ENCODE results near the gene VKORC1L1.

The VKORC1L1 gene

GRCh38 chr7:65975814-65976445 is 103.1 kb downstream of the VKORC1L1 start:
- Histone ChIP-seq H3K56ac (ENCODE audit: low read length) (no peak overlapping the region), H3K79me2 (ENCODE audit: control insufficient read depth, insufficient read depth, low read length) (peaks cover 8% of the 10 kb centered on the region), H4K8ac (ENCODE audit: low read depth, low read length) (no peak overlapping the region), H3K79me1 (ENCODE audit: low read length) (peaks cover 10% of the 10 kb centered on the region), H3K4me2 (ENCODE audit: low read length) (no peak overlapping the region), H3K18ac (ENCODE audit: low read length) (no peak overlapping the region), H3K36me3 (ENCODE audit: control insufficient read depth, insufficient read depth, low read length) (peaks cover 2% of the 10 kb centered on the region), H3K27me3 (ENCODE audit: insufficient read depth, low read length, poor library complexity) (no peaks in the 10 kb centered on the region), H3K27ac (ENCODE audit: low read depth, low read length) (no peak overlapping the region), H3K4me1 (ENCODE audit: control insufficient read depth, low read depth, low read length) (no peaks in the 10 kb centered on the region), H2BK5ac (ENCODE audit: low read length) (no peak overlapping the region), H3K9ac (ENCODE audit: low read length) (no peak overlapping the region), H2AK5ac (ENCODE audit: low read length) (no peak overlapping the region), H3K4ac (ENCODE audit: low read depth, low read length) (no peak overlapping the region), H2BK120ac (ENCODE audit: low read depth, low read length) (no peak overlapping the region), H3K4me3 (ENCODE audit: low read length) (no peak overlapping the region), H3K23ac (ENCODE audit: low read length) (no peak overlapping the region), H4K5ac (ENCODE audit: low read length) (no peak overlapping the region), H2BK15ac (replicated peaks; ENCODE audit: low read depth) (no peak overlapping the region)
- no CpG with 5 or more reads among the region's 11 CpGs for WGBS (ENCODE audit: extremely low coverage, insufficient coverage, low lambda C conversion rate)
- peak; percentile 32 for DNase-seq

DNA sequence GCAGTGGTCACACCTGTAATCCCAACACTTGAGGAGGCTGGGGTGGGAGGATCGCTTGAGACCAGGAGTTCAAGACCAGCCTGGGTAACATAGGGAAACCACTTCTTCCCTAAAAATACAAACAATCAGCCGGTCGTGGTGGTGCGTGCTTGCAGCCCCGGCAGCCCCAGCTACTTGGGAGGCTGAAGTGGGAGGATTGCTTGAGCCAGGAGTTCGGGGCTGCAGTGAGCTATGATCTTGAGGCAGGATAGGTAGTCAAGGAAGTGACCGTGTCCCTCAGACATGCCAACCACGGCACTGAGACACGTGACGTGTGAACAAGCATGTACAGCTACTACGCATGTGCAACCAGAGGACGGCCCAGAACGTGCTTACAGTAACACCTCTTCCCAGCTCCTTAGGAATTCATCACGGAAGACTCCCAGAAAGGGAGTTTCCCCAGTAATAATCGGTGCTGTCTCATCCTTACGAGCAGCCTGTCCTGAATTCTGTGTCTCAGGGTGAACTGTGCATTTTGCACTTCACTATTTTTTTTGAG is 103.9 kb downstream of the VKORC1L1 start:
- H2BK120ac ChIP-seq (ENCODE audit: low read depth, low read length) = no peak overlapping the region
- no CpG with 5 or more reads among the region's 16 CpGs for WGBS (ENCODE audit: extremely low coverage, insufficient coverage, low lambda C conversion rate)

GRCh38 chr7:65978891-65979582 is 106.2 kb downstream of the VKORC1L1 start:
- no peaks in the 10 kb centered on the region for H3K36me3 ChIP-seq (ENCODE audit: control insufficient read depth, insufficient read depth, low read length)
- no CpG with 5 or more reads among the region's 18 CpGs for WGBS (ENCODE audit: extremely low coverage, insufficient coverage, low lambda C conversion rate)

More for the DNA sequence above, 103.9 kb downstream of the VKORC1L1 start:
- peaks cover 2% of the 10 kb centered on the region for H3K36me3 ChIP-seq (ENCODE audit: control insufficient read depth, insufficient read depth, low read length)
- no peak overlapping the region for H3K18ac ChIP-seq (ENCODE audit: low read length)
- H3K4me3 ChIP-seq (ENCODE audit: low read length) = no peak overlapping the region
- H3K9ac ChIP-seq (ENCODE audit: low read length) = no peak overlapping the region
- no peak overlapping the region for H4K5ac ChIP-seq (ENCODE audit: low read length)
- peaks cover 10% of the 10 kb centered on the region for H3K79me1 ChIP-seq (ENCODE audit: low read length)
- H2AK5ac ChIP-seq (ENCODE audit: low read length) = no peak overlapping the region
- H3K79me2 ChIP-seq (ENCODE audit: control insufficient read depth, insufficient read depth, low read length) = peaks cover 10% of the 10 kb centered on the region
- H3K4me2 ChIP-seq (ENCODE audit: low read length) = no peak overlapping the region
- no peak overlapping the region for H3K23ac ChIP-seq (ENCODE audit: low read length)
- H3K4me1 ChIP-seq (ENCODE audit: control insufficient read depth, low read depth, low read length) = no peaks in the 10 kb centered on the region
- no peak overlapping the region for H4K8ac ChIP-seq (ENCODE audit: low read depth, low read length)
- H3K4ac ChIP-seq (ENCODE audit: low read depth, low read length) = no peak overlapping the region
- H3K56ac ChIP-seq (ENCODE audit: low read length) = no peak overlapping the region
- no peaks in the 10 kb centered on the region for H3K27me3 ChIP-seq (ENCODE audit: insufficient read depth, low read length, poor library complexity)
- no peak for DNase-seq
- H3K27ac ChIP-seq (ENCODE audit: low read depth, low read length) = no peak overlapping the region
- H2BK15ac ChIP-seq (replicated peaks; ENCODE audit: low read depth) = no peak overlapping the region
- H2BK5ac ChIP-seq (ENCODE audit: low read length) = no peak overlapping the region

DNA sequence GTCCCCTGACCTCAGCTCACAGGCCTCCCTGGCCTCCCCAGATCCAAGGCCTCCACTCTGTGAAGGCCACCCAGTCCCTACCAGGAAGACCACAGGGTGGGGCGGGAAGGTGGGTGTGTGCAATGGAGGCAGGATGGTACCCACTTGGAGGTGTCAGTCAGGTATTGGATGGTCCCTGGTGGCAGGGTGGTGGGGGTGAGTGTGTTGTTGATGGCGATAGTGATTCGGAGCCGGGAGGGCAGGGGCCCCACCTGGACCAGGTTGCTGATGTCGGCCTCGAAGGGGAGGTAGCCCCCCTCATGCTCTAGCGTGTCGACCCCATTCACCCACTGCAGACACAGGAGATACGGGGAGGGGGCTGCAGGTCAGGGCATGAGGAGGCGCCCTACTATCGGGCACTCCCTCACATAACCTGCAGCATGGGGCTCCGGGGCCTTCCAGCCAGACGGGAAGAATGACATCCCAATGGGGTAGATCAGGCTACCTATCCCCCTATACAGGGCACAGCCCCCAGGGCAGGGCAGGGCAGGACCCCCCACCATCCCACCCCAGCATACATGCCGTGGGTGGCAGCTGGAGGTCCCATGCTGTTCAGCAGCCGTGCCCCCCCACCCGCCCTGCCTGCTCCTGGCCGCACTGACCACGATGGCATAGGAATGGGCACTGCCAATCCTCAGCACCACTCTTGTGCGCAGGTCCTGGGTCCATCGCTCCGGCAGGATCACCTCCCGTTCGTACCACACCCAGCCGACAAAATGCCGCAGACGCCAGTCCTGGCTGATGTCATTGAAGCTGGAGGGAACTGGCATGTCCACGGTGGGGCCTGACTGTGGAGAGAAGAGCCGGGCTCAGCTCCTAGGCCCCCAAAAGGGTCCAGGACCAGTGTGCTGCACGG is 107.0 kb downstream of the VKORC1L1 start:
- Histone ChIP-seq H2AK5ac (ENCODE audit: low read length) (no peak overlapping the region), H3K27me3 (ENCODE audit: insufficient read depth, low read length, poor library complexity) (no peaks in the 10 kb centered on the region), H2BK5ac (ENCODE audit: low read length) (no peak overlapping the region), H3K27ac (ENCODE audit: low read depth, low read length) (no peak overlapping the region), H3K79me2 (ENCODE audit: control insufficient read depth, insufficient read depth, low read length) (peaks cover 10% of the 10 kb centered on the region), H3K4me3 (ENCODE audit: low read length) (no peak overlapping the region), H2BK120ac (ENCODE audit: low read depth, low read length) (no peak overlapping the region), H2BK15ac (replicated peaks; ENCODE audit: low read depth) (no peak overlapping the region), H3K4ac (ENCODE audit: low read depth, low read length) (no peak overlapping the region), H4K8ac (ENCODE audit: low read depth, low read length) (no peak overlapping the region), H3K36me3 (ENCODE audit: control insufficient read depth, insufficient read depth, low read length) (no peaks in the 10 kb centered on the region), H3K79me1 (ENCODE audit: low read length) (peaks cover 10% of the 10 kb centered on the region), H3K4me1 (ENCODE audit: control insufficient read depth, low read depth, low read length) (no peaks in the 10 kb centered on the region), H3K56ac (ENCODE audit: low read length) (no peak overlapping the region), H3K9ac (ENCODE audit: low read length) (no peak overlapping the region), H3K23ac (ENCODE audit: low read length) (no peak overlapping the region), H4K5ac (ENCODE audit: low read length) (no peak overlapping the region), H3K4me2 (ENCODE audit: low read length) (no peak overlapping the region), H3K18ac (ENCODE audit: low read length) (no peak overlapping the region)
- no CpG with 5 or more reads among the region's 29 CpGs for WGBS (ENCODE audit: extremely low coverage, insufficient coverage, low lambda C conversion rate)
- no peak for DNase-seq

More at GRCh38 chr7:65978891-65979582, 106.2 kb downstream of the VKORC1L1 start:
- H3K27me3 ChIP-seq (ENCODE audit: insufficient read depth, low read length, poor library complexity) = no peaks in the 10 kb centered on the region
- no peak overlapping the region for H3K18ac ChIP-seq (ENCODE audit: low read length)
- H3K23ac ChIP-seq (ENCODE audit: low read length) = no peak overlapping the region
- no peak overlapping the region for H3K56ac ChIP-seq (ENCODE audit: low read length)
- H4K5ac ChIP-seq (ENCODE audit: low read length) = no peak overlapping the region
- H3K9ac ChIP-seq (ENCODE audit: low read length) = no peak overlapping the region
- H2BK120ac ChIP-seq (ENCODE audit: low read depth, low read length) = no peak overlapping the region
- no peak overlapping the region for H2BK5ac ChIP-seq (ENCODE audit: low read length)
- H3K4me3 ChIP-seq (ENCODE audit: low read length) = no peak overlapping the region
- H2AK5ac ChIP-seq (ENCODE audit: low read length) = no peak overlapping the region
- H3K27ac ChIP-seq (ENCODE audit: low read depth, low read length) = no peak overlapping the region
- H4K8ac ChIP-seq (ENCODE audit: low read depth, low read length) = no peak overlapping the region
- no peak overlapping the region for H3K4ac ChIP-seq (ENCODE audit: low read depth, low read length)
- H3K79me2 ChIP-seq (ENCODE audit: control insufficient read depth, insufficient read depth, low read length) = peaks cover 10% of the 10 kb centered on the region
- no peak overlapping the region for H3K4me2 ChIP-seq (ENCODE audit: low read length)
- peaks cover 10% of the 10 kb centered on the region for H3K79me1 ChIP-seq (ENCODE audit: low read length)
- H2BK15ac ChIP-seq (replicated peaks; ENCODE audit: low read depth) = no peak overlapping the region
- no peaks in the 10 kb centered on the region for H3K4me1 ChIP-seq (ENCODE audit: control insufficient read depth, low read depth, low read length)
- DNase-seq = no peak

- H3K4me2 ChIP-seq (ENCODE audit: low read length) = no peak overlapping the region
- H2BK5ac ChIP-seq (ENCODE audit: low read length) = no peak overlapping the region
- H3K36me3 ChIP-seq (ENCODE audit: control insufficient read depth, insufficient read depth, low read length) = no peaks in the 10 kb centered on the region
- H3K79me1 ChIP-seq (ENCODE audit: low read length) = peaks cover 10% of the 10 kb centered on the region
- H4K8ac ChIP-seq (ENCODE audit: low read depth, low read length) = no peak overlapping the region
- H3K18ac ChIP-seq (ENCODE audit: low read length) = no peak overlapping the region
- no peak overlapping the region for H3K27ac ChIP-seq (ENCODE audit: low read depth, low read length)
- no peak overlapping the region for H2BK120ac ChIP-seq (ENCODE audit: low read depth, low read length)
- no peak overlapping the region for H4K5ac ChIP-seq (ENCODE audit: low read length)
- H3K56ac ChIP-seq (ENCODE audit: low read length) = peak overlapping the region; percentile 50
- H2AK5ac ChIP-seq (ENCODE audit: low read length) = no peak overlapping the region
- H2BK15ac ChIP-seq (replicated peaks; ENCODE audit: low read depth) = no peak overlapping the region
- no peak overlapping the region for H3K4me3 ChIP-seq (ENCODE audit: low read length)
- no peaks in the 10 kb centered on the region for H3K27me3 ChIP-seq (ENCODE audit: insufficient read depth, low read length, poor library complexity)
- peak; percentile 42 for DNase-seq
- H3K23ac ChIP-seq (ENCODE audit: low read length) = no peak overlapping the region
- no peak overlapping the region for H3K4ac ChIP-seq (ENCODE audit: low read depth, low read length)
- H3K4me1 ChIP-seq (ENCODE audit: control insufficient read depth, low read depth, low read length) = no peaks in the 10 kb centered on the region
- no CpG with 5 or more reads among the region's 11 CpGs for WGBS (ENCODE audit: extremely low coverage, insufficient coverage, low lambda C conversion rate)
- peak overlapping the region; percentile 9 for H3K9ac ChIP-seq (ENCODE audit: low read length)
- H3K79me2 ChIP-seq (ENCODE audit: control insufficient read depth, insufficient read depth, low read length) = peaks cover 10% of the 10 kb centered on the region
Observed at GRCh38 chr7:65980478-65981250, 107.8 kb downstream of the VKORC1L1 start.

Data from mesendoderm (in vitro differentiated cells).